CD4-positive, alpha-beta T cell (primary cell): ENCODE results near the gene SRSF11. TPM values are rescaled to one million over a fixed set of nuclear protein-coding genes. Genes with fewer than 3 reads are reported as not detected.

Experiments
- ATAC-seq: fragments of 200-7000 bp; cut with Tn5 transposase; one replicate; pipeline ENCODE4 v1.10.0; 2022; ENCODE audit warnings: mild to moderate bottlenecking; ENCODE audit not compliant: poor library complexity
- CTCF ChIA-PET: fragments of 350-600 bp; sonication (Branson Sonifier 250); formaldehyde crosslinking; loops from one replicate; lab custom pipeline; 2021; ENCODE audit warnings: antibody characterized with exemption, inconsistent platforms; lab: Charles Lee
- POLR2A ChIA-PET: fragments of 350-600 bp; sonication (Branson Sonifier 250); formaldehyde crosslinking; loops from one replicate; lab custom pipeline; 2021; ENCODE audit warnings: antibody characterized with exemption, inconsistent platforms; lab: Charles Lee
- DNase-seq, 14 experiments: peaks; one replicate each; pipeline ENCODE4 v3.0.0-alpha.2; 2013 to 2020; ENCODE audit warnings: mixed read lengths in 2 of 14
- H3K27ac ChIP-seq, 2 donors: one replicate each; pipeline versions ENCODE4 v1.5.1 to v1.7.0; 2013; ENCODE audit warnings: low read length in 2 of 2, low read depth in 1 of 2, mild to moderate bottlenecking in 1 of 2
- H3K27me3 ChIP-seq, 2 experiments: 1 replicate in 1 of 2; 2 replicates in 1 of 2; pipeline versions ENCODE4 v1.6.1 to v1.7.0; 2013; ENCODE audit warnings: low read length in 2 of 2, control low read depth in 1 of 2, mild to moderate bottlenecking in 1 of 2, moderate library complexity in 1 of 2; ENCODE audit not compliant: insufficient read depth in 2 of 2, control insufficient read depth in 1 of 2
- H3K36me3 ChIP-seq: one replicate; pipeline ENCODE4 v1.6.1; 2013; ENCODE audit warnings: low read length, control low read depth; ENCODE audit not compliant: insufficient read depth
- H3K4me1 ChIP-seq: one replicate; pipeline ENCODE4 v1.6.1; 2013; ENCODE audit warnings: low read length, control low read depth; ENCODE audit not compliant: insufficient read depth
- H3K4me3 ChIP-seq: one replicate; pipeline ENCODE4 v1.5.1; 2013; ENCODE audit warnings: mild to moderate bottlenecking, low read length, moderate library complexity
- H3K9me3 ChIP-seq, 2 experiments: 1 replicate in 1 of 2; 2 replicates in 1 of 2; pipeline versions ENCODE4 v1.6.1 to v1.7.0; 2013; ENCODE audit warnings: low read length in 2 of 2, mild to moderate bottlenecking in 2 of 2, control low read depth in 1 of 2, moderate library complexity in 1 of 2; ENCODE audit not compliant: control insufficient read depth in 1 of 2, insufficient read depth in 1 of 2
- H3K27ac Mint-ChIP-seq: one replicate; pipeline ENCODE4 v1.8.0; 2020; ENCODE audit warnings: mixed read lengths
- H3K27me3 Mint-ChIP-seq: one replicate; pipeline ENCODE4 v1.8.0; 2021; ENCODE audit warnings: mixed read lengths
- H3K36me3 Mint-ChIP-seq: one replicate; pipeline ENCODE4 v1.8.0; 2021; ENCODE audit warnings: low read depth, mixed read lengths
- H3K4me1 Mint-ChIP-seq: one replicate; pipeline ENCODE4 v1.8.0; 2021; ENCODE audit warnings: low read depth, mixed read lengths
- H3K4me3 Mint-ChIP-seq: one replicate; pipeline ENCODE4 v1.8.0; 2020; ENCODE audit warnings: mild to moderate bottlenecking, mixed read lengths
- H3K9me3 Mint-ChIP-seq: one replicate; pipeline ENCODE4 v1.8.0; 2020; ENCODE audit warnings: mixed read lengths
- intact Hi-C, 2 experiments: fragments of 100-400 bp; cut with DNase I in 1 of 2; cut with micrococcal nuclease in 1 of 2; formaldehyde crosslinking; loops; one replicate each; pipeline versions ENCODE4 v1.15.1 to v1.9.0; 2023 to 2025; cut with DNase I, micrococcal nuclease
- total RNA-seq, 174 experiments: library from RNA in 2 of 174; stranded (reverse) in 2 of 174; gene quantifications; one replicate each; pipeline ENCODE4 v1.2.3 and lab custom pipeline; 2021 to 2026
- TF ChIP-seq, protein P1 (sequence below): fragments of 200-600 bp; IDR thresholded peaks from one replicate; pipeline ENCODE4 v1.8.0; 2022; ENCODE audit warnings: antibody characterized with exemption, mild to moderate bottlenecking

Gene SRSF11
- total RNA-seq, 2 experiments from 2014 or later, result 454 to 459 TPM

DNA sequence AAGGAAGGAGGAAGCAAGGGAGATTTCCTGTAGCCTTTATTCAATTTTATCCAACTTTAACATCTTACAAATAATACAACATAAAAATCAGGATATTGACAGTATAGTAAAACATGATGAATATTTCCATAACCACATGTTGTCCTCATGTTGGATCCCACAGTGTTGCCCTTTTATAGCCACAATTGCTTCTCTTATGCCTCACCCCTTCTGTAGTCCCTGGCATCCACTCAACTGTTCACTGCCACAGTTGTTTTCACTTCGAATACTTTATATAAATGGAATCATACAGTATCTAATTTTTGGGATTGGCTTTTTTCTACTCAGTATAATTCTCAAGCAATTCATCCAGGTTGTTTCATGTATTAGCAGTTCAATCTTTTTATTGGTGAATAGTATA lies 44.8 kb downstream of the SRSF11 start:
- H3K4me1 ChIP-seq, result no peaks in the 10 kb centered on the region
- TF ChIP-seq, protein P1, sequence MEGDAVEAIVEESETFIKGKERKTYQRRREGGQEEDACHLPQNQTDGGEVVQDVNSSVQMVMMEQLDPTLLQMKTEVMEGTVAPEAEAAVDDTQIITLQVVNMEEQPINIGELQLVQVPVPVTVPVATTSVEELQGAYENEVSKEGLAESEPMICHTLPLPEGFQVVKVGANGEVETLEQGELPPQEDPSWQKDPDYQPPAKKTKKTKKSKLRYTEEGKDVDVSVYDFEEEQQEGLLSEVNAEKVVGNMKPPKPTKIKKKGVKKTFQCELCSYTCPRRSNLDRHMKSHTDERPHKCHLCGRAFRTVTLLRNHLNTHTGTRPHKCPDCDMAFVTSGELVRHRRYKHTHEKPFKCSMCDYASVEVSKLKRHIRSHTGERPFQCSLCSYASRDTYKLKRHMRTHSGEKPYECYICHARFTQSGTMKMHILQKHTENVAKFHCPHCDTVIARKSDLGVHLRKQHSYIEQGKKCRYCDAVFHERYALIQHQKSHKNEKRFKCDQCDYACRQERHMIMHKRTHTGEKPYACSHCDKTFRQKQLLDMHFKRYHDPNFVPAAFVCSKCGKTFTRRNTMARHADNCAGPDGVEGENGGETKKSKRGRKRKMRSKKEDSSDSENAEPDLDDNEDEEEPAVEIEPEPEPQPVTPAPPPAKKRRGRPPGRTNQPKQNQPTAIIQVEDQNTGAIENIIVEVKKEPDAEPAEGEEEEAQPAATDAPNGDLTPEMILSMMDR, result no peak
- POLR2A ChIA-PET, result no interaction called here
- no peaks in the 10 kb centered on the region for H3K27me3 ChIP-seq
- CTCF ChIA-PET, result no interaction called here
- DNase-seq (no peak), ATAC-seq (no peak)
- Mint-ChIP-seq H3K27ac (no peak overlapping the region), H3K27me3 (no peaks in the 10 kb centered on the region), H3K4me3 (no peak overlapping the region), H3K9me3 (peaks cover 3% of the 10 kb centered on the region), H3K4me1 (no peaks in the 10 kb centered on the region), H3K36me3 (peaks cover 76% of the 10 kb centered on the region)
- H3K9me3 ChIP-seq, result no peaks in the 10 kb centered on the region
- no peak overlapping the region for H3K27ac ChIP-seq
- H3K36me3 ChIP-seq, result peaks cover 33% of the 10 kb centered on the region
- intact Hi-C loops, result no loop called here
- H3K4me3 ChIP-seq, result no peak overlapping the region

DNA sequence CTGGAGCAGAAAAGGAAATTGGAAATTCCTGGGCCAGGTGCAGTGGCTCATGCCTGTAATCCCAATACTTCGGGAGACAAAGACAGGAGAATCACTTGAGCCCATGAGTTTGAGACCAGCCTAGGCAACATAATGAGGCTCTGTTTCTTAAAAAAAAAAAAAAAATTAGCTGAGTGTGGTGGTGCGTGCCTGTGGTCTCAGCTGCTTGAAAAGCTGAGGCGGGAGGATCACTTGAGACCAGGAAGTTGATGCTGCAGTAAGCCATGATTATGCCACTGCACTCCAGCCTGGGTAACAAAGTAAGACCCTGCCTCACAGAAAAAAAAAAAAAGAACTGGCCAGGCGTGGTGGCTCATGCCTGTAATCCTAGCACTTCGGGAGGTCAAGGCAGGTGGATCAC lies 56.7 kb downstream of the SRSF11 start:
- no peak overlapping the region for H3K4me3 Mint-ChIP-seq
- H3K27me3 Mint-ChIP-seq, result no peaks in the 10 kb centered on the region
- Histone ChIP-seq H3K27me3 (no peaks in the 10 kb centered on the region), H3K9me3 (no peaks in the 10 kb centered on the region), H3K27ac (no peak overlapping the region), H3K4me1 (no peaks in the 10 kb centered on the region), H3K36me3 (peaks cover 38% of the 10 kb centered on the region), H3K4me3 (no peak overlapping the region)
- ATAC-seq, result no peak
- POLR2A ChIA-PET, result no interaction called here
- peaks cover 71% of the 10 kb centered on the region for H3K36me3 Mint-ChIP-seq
- TF ChIP-seq, protein P1, result no peak
- CTCF ChIA-PET, result interaction anchor here (0.7 kb wide), 1 partner anchor 127 kb away, joined by 3 read pairs; no protein-coding TSS in a partner anchor
- no peak for DNase-seq
- H3K27ac Mint-ChIP-seq, result no peak overlapping the region
- intact Hi-C loops, result no loop called here
- peaks cover 5% of the 10 kb centered on the region for H3K4me1 Mint-ChIP-seq
- H3K9me3 Mint-ChIP-seq, result no peaks in the 10 kb centered on the region

DNA sequence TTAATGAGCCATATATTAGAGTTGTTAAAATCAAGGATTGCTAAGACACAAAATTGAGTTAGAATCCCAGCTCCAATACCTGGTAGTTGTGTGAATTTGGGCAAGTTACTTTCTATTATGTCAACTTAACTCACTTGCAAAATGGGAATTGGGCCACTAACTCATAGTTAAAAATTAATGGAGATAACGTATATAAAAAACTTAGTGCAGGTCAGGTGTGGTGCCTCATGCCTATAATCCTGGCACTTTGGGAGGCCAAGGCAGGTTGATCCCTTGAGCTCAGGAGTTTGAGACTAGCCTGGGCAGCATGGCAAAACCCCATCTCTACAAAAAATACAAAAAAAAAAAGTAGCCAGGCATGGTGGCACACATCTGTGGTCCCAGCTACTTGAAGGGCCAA lies 57.5 kb downstream of the SRSF11 start:
- H3K9me3 ChIP-seq, result no peaks in the 10 kb centered on the region
- no peaks in the 10 kb centered on the region for H3K27me3 ChIP-seq
- CTCF ChIA-PET, result interaction anchor here (0.6 kb wide), 1 partner anchor 99 kb away, joined by 3 read pairs; no protein-coding TSS in a partner anchor
- POLR2A ChIA-PET, result no interaction called here
- Mint-ChIP-seq H3K4me3 (no peak overlapping the region), H3K9me3 (no peaks in the 10 kb centered on the region), H3K4me1 (peaks cover 5% of the 10 kb centered on the region), H3K36me3 (peaks cover 65% of the 10 kb centered on the region), H3K27ac (no peak overlapping the region), H3K27me3 (no peaks in the 10 kb centered on the region)
- peaks cover 33% of the 10 kb centered on the region for H3K36me3 ChIP-seq
- intact Hi-C loops, result no loop called here
- DNase-seq, result no peak
- TF ChIP-seq, protein P1, result no peak
- no peak overlapping the region for H3K4me3 ChIP-seq
- H3K27ac ChIP-seq, result no peak overlapping the region
- ATAC-seq, result no peak
- H3K4me1 ChIP-seq, result no peaks in the 10 kb centered on the region
